ENCODE results near the gene FAM78B. TPM values are rescaled to one million over a fixed set of nuclear protein-coding genes. Genes with fewer than 3 reads are reported as not detected.

Gene FAM78B
- total RNA-seq, 2 donors from 2014 or later = 3.7 to 11.0 TPM

MicroRNA genes within 50 kb of the gene (microRNA counts, 767-probe panel; counts per million panel counts)
- 0 to 431 counts per million in 2 donors for microRNA hsa-miR-921

Small RNA genes lying within 50 kb of the gene (microRNA-seq; reads per million reads assigned to microRNA genes)
- not detected for gene MIR921

Small RNA genes lying within 50 kb of the gene (small RNA-seq; reads per million reads assigned to genes)
- gene MIR921 (0 reads per million in 2 donors), gene RNA5SP64 (0 reads per million in 2 donors)
